AG04449 (cell line): Measurements from ENCODE around the gene KLHL17.

Source experiments
- CTCF ChIA-PET: fragments of 350-600 bp; formaldehyde crosslinking; extraction: SDS; loops from one replicate; lab custom pipeline; 2021; ENCODE audit warnings: antibody characterized with exemption; lab: Yijun Ruan, JAX
- POLR2A ChIA-PET: fragments of 400-600, 350-600 bp; formaldehyde crosslinking; extraction: SDS; loops from one replicate; lab custom pipeline; 2020; ENCODE audit warnings: antibody characterized with exemption, inconsistent platforms; lab: Yijun Ruan, JAX
- DNase-seq: peaks from one replicate; pipeline ENCODE4 v3.0.0-alpha.2; 2010; ENCODE audit warnings: low read depth, low spot score
- H3K4me3 ChIP-seq: 2 replicates; pipeline ENCODE4 v1.5.1; 2011; ENCODE audit warnings: low read depth, mild to moderate bottlenecking, control low read depth, low read length
- TF ChIP-seq, protein P1 (sequence below): IDR thresholded peaks from one replicate; pipeline ENCODE4 v1.5.1; 2011; ENCODE audit warnings: mild to moderate bottlenecking, moderate library complexity, low read length, control low read depth, inconsistent platforms; ENCODE audit not compliant: insufficient read depth; ENCODE audit errors: missing control alignments

The KLHL17 gene

DNA sequence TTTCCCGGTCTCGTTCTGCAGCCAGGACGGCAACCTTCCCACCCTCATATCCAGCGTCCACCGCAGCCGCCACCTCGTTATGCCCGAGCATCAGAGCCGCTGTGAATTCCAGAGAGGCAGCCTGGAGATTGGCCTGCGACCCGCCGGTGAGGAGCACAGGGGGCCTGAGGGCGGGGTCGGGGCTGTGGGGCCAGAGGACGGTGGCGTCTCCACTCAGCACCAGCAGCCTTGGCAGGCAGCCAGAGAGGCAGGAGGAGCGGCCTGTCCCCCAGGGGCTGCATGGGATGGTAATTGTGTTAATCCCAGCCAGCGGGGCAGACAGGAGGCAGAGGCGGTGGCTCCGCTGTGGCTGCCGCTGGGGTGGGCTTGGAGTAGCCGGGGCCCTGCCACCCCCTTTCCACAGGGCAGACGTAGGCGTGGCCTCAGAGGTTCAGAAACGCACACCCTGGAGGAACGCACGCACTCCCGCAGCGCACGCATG is 24.6 kb upstream of the KLHL17 start:
- CTCF ChIA-PET: no interaction called here
- DNase-seq: no peak

GRCh38 chr1:936348-937264 is 23.8 kb upstream of the KLHL17 start:
- H3K4me3 ChIP-seq: no peak overlapping the region
- CTCF ChIA-PET: interaction anchor here (7.6 kb wide), 1 partner anchor 31 kb away, joined by 67 read pairs; no protein-coding TSS in a partner anchor
- POLR2A ChIA-PET: no interaction called here
- TF ChIP-seq, protein P1, sequence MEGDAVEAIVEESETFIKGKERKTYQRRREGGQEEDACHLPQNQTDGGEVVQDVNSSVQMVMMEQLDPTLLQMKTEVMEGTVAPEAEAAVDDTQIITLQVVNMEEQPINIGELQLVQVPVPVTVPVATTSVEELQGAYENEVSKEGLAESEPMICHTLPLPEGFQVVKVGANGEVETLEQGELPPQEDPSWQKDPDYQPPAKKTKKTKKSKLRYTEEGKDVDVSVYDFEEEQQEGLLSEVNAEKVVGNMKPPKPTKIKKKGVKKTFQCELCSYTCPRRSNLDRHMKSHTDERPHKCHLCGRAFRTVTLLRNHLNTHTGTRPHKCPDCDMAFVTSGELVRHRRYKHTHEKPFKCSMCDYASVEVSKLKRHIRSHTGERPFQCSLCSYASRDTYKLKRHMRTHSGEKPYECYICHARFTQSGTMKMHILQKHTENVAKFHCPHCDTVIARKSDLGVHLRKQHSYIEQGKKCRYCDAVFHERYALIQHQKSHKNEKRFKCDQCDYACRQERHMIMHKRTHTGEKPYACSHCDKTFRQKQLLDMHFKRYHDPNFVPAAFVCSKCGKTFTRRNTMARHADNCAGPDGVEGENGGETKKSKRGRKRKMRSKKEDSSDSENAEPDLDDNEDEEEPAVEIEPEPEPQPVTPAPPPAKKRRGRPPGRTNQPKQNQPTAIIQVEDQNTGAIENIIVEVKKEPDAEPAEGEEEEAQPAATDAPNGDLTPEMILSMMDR: no peak
- no peak for DNase-seq

More for the DNA sequence above, 24.6 kb upstream of the KLHL17 start:
- TF ChIP-seq, protein P1: no peak
- no peak overlapping the region for H3K4me3 ChIP-seq
- POLR2A ChIA-PET: no interaction called here

DNA sequence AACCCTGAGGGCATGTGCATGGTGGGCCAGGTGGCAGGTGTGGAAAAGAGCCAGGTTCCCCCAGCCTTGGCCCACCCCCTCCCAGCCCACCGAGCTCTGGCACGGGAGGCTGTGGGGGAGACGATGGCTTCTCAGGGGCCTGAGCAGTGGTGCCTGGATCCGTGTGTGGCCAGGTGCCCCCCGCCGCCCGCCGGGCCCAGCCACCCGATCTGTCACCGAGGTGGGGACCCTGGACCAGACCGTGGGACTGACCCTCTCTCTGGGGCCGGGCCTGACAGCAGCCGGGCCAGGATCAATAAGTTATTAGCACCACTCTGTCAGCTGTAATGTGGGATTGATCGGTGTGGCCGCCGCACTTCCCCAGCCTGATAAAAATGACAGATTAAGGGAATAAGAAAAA is 22.9 kb upstream of the KLHL17 start:
- ChIA-PET POLR2A (no interaction called here), CTCF (interaction anchor here (0.9 to 7.6 kb wide), 5 partner anchors 9 to 47 kb away, joined by 3 to 67 read pairs (median 6); no protein-coding TSS in a partner anchor)
- no peak overlapping the region for H3K4me3 ChIP-seq

GRCh38 chr1:938088-938683 is 22.2 kb upstream of the KLHL17 start:
- no peak for DNase-seq
- H3K4me3 ChIP-seq: no peak overlapping the region
- CTCF ChIA-PET: interaction anchor here (0.9 to 7.6 kb wide), 7 partner anchors 9 to 46 kb away, joined by 3 to 67 read pairs (median 4); partner anchors contain the start of gene NOC2L
- TF ChIP-seq, protein P1: peak; percentile 66
- POLR2A ChIA-PET: no interaction called here

More for the DNA sequence above, 22.9 kb upstream of the KLHL17 start:
- TF ChIP-seq, protein P1: no peak
- no peak for DNase-seq

GRCh38 chr1:938711-939489 is 21.5 kb upstream of the KLHL17 start:
- TF ChIP-seq, protein P1: no peak
- no peak for DNase-seq
- ChIA-PET POLR2A (no interaction called here), CTCF (interaction anchor here (0.9 to 7.6 kb wide), 6 partner anchors 8 to 45 kb away, joined by 3 to 67 read pairs (median 5); partner anchors contain the start of gene NOC2L)
- no peak overlapping the region for H3K4me3 ChIP-seq
